ENCODE results near the gene ZNF835. TPM values are rescaled to one million over a fixed set of nuclear protein-coding genes. Genes with fewer than 3 reads are reported as not detected.

ZNF835 gene
- polyA plus RNA-seq, 1 of the 3 experiments (the other 2 are of a cell fraction) = not detected

GRCh38 chr19:56664511-56664910 lies 7.0 kb downstream of the ZNF835 start:
- Histone ChIP-seq H3K4me3 (ENCODE audit: low read depth in 2 of 2, low read length in 1 of 2) (no peak overlapping the region; a peak in 1 of 4 replicates), H3K4me1 (ENCODE audit: control insufficient read depth in 1 of 2, insufficient read depth in 2 of 2, low read depth in 1 of 2, low read length in 1 of 2) (no peaks in the 10 kb centered on the region), H3K9me2 (no peaks in the 10 kb centered on the region), H3F3A (replicated peaks; ENCODE audit: insufficient read depth) (no peaks in the 10 kb centered on the region), H3K36me3 (replicated peaks in 1 of 2; ENCODE audit: control insufficient read depth in 1 of 2, insufficient read depth in 2 of 2, low read length in 1 of 2) (no peaks in the 10 kb centered on the region), H3K27me3 (ENCODE audit: insufficient read depth) (no peaks in the 10 kb centered on the region), H3K9ac (no peak overlapping the region), H4K20me1 (ENCODE audit: insufficient read depth) (no peaks in the 10 kb centered on the region), H3K4me2 (no peak overlapping the region), H3K9me3 (no peaks in the 10 kb centered on the region), H3K27ac (ENCODE audit: low read depth in 2 of 2, low read length in 1 of 2) (no peak overlapping the region), H3K79me2 (ENCODE audit: insufficient read depth) (no peaks in the 10 kb centered on the region), H2AFZ (ENCODE audit: low read depth) (no peak overlapping the region)
- CTCF ChIA-PET = no interaction called here
- no peak for DNase-seq
- no peak for TF ChIP-seq GABPA (IDR thresholded peaks at IDR 0.05; ENCODE audit: low read depth)
- POLR2A ChIA-PET = no interaction called here
- WGBS (ENCODE audit: low lambda C conversion rate) = 88% methylated on average over 16 of the region's 43 CpGs

- H3K36me3 ChIP-seq (replicated peaks in 1 of 2; ENCODE audit: control insufficient read depth in 1 of 2, insufficient read depth in 2 of 2, low read length in 1 of 2) = no peaks in the 10 kb centered on the region
- H3K27me3 ChIP-seq (ENCODE audit: insufficient read depth) = no peaks in the 10 kb centered on the region
- no peak overlapping the region for H3K4me2 ChIP-seq
- no peaks in the 10 kb centered on the region for H3K4me1 ChIP-seq (ENCODE audit: control insufficient read depth in 1 of 2, insufficient read depth in 2 of 2, low read depth in 1 of 2, low read length in 1 of 2)
- no peak for DNase-seq
- ChIA-PET CTCF (no interaction called here), POLR2A (no interaction called here)
- no peak overlapping the region for H3K9ac ChIP-seq
- H3K4me3 ChIP-seq (ENCODE audit: low read depth in 2 of 2, low read length in 1 of 2) = no peak overlapping the region; a peak in 1 of 4 replicates
- no peaks in the 10 kb centered on the region for H4K20me1 ChIP-seq (ENCODE audit: insufficient read depth)
- no peaks in the 10 kb centered on the region for H3F3A ChIP-seq (replicated peaks; ENCODE audit: insufficient read depth)
- H3K79me2 ChIP-seq (ENCODE audit: insufficient read depth) = no peaks in the 10 kb centered on the region
- H2AFZ ChIP-seq (ENCODE audit: low read depth) = no peak overlapping the region
- H3K9me3 ChIP-seq = no peaks in the 10 kb centered on the region
- H3K9me2 ChIP-seq = no peaks in the 10 kb centered on the region
- H3K27ac ChIP-seq (ENCODE audit: low read depth in 2 of 2, low read length in 1 of 2) = no peak overlapping the region
- 90% methylated on average over 55 of the region's 60 CpGs for WGBS (ENCODE audit: low lambda C conversion rate)
- no peak for TF ChIP-seq REST (IDR thresholded peaks at IDR 0.05; ENCODE audit: low read depth, low read length)
- no peak for TF ChIP-seq RCOR1 (IDR thresholded peaks at IDR 0.05; ENCODE audit: low read length)
- no peak for TF ChIP-seq POLR2AphosphoS5 (IDR thresholded peaks at IDR 0.05; ENCODE audit: low read depth, low read length)
- TF ChIP-seq EZH2phosphoT487 (IDR thresholded peaks at IDR 0.05; ENCODE audit: borderline replicate concordance, low read depth) = no peak
- TF ChIP-seq EP300 (IDR thresholded peaks at IDR 0.05; ENCODE audit: borderline replicate concordance in 1 of 2, low read depth in 1 of 2, low read length in 1 of 2) = no peak
- TF ChIP-seq NRF1 (IDR thresholded peaks at IDR 0.05; ENCODE audit: low read depth, low read length) = no peak
- TF ChIP-seq GABPA (IDR thresholded peaks at IDR 0.05; ENCODE audit: low read depth) = no peak
- no peak for TF ChIP-seq SIN3A (IDR thresholded peaks at IDR 0.05; ENCODE audit: borderline replicate concordance, low read depth, low read length)
- TF ChIP-seq TCF12 (IDR thresholded peaks at IDR 0.05) = no peak
- TF ChIP-seq RXRA (IDR thresholded peaks at IDR 0.05; ENCODE audit: borderline replicate concordance, low read depth) = no peak
- no peak for TF ChIP-seq IRF3 (IDR thresholded peaks at IDR 0.05; ENCODE audit: low read depth, low read length)
- TF ChIP-seq NFIC (IDR thresholded peaks at IDR 0.05; ENCODE audit: borderline replicate concordance) = no peak
- TF ChIP-seq SMC3 (IDR thresholded peaks at IDR 0.05; ENCODE audit: low read depth, low read length) = no peak
- no peak for TF ChIP-seq CTCF (IDR thresholded peaks at IDR 0.05)
Measured at GRCh38 chr19:56663931-56664500, 7.5 kb downstream of the ZNF835 start.

Data from SK-N-SH (cell line).